GM10248 (cell line): ENCODE results near the gene HDAC4.

ENCODE experiments used
- CTCF ChIA-PET: fragments of 300-600 bp; sonication (Branson Sonifier 250); formaldehyde crosslinking; extraction: SDS; loops from one replicate; lab custom pipeline; 2021; ENCODE audit warnings: antibody characterized with exemption; lab: Yijun Ruan, JAX
- POLR2A ChIA-PET: fragments of 350-650 bp; sonication (Branson Sonifier 250); formaldehyde crosslinking; extraction: SDS; loops from one replicate; lab custom pipeline; 2020; ENCODE audit warnings: antibody characterized with exemption; lab: Yijun Ruan, JAX
- DNase-seq: peaks from one replicate; pipeline ENCODE4 v3.0.0; 2012; ENCODE audit errors: extremely low spot score
- TF ChIP-seq, protein P1 (sequence below): IDR thresholded peaks from 2 replicates; pipeline ENCODE4 v1.5.1; 2012; ENCODE audit warnings: mild to moderate bottlenecking, low read depth; ENCODE audit errors: extremely low read depth, missing control alignments, control extremely low read depth

The HDAC4 gene

DNA sequence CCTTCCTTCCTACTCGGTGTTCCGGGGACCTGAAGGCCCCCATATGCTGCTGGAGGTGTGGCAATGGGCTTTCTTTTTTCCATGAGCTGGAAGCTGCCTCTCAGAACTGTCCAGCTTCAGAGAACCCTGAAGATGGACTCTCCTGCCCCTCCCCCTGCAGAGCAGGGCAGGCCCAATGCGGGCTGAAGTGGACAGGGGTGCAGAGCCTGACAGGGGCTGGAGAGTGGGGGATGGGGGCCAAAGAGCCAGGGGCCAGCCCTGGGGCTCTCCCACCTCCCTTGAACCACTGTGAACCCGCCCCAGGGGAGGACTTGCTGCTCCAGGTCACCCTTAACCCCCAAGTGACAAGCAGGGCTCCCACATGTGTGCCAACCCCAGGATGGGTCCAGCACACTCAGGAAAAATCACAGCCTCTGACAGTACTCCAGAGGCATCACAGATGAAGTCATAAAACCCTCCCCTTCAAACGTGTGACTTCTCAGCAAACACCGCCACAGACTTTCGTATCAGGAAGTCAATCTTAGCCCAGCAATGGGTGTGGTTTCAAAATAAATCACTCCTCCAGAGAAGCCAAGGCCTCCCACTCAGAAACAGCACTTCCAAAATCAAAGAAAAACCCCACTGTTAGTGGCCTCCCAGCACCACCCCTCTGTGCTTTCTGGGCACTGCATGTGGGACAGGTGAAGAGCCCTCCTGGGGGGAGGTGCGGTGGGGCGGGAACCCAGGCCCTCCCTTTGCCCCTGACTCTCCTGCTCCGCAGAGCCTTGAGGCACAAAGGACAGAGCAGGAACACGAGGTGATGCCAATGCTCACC is 135.8 kb downstream of the HDAC4 start:
- ChIA-PET POLR2A (no interaction called here), CTCF (interaction anchor here (0.9 to 1.6 kb wide), 2 partner anchors 43 to 122 kb away, joined by 3 read pairs; no protein-coding TSS in a partner anchor)
- DNase-seq: peak; percentile 78
- TF ChIP-seq, protein P1, sequence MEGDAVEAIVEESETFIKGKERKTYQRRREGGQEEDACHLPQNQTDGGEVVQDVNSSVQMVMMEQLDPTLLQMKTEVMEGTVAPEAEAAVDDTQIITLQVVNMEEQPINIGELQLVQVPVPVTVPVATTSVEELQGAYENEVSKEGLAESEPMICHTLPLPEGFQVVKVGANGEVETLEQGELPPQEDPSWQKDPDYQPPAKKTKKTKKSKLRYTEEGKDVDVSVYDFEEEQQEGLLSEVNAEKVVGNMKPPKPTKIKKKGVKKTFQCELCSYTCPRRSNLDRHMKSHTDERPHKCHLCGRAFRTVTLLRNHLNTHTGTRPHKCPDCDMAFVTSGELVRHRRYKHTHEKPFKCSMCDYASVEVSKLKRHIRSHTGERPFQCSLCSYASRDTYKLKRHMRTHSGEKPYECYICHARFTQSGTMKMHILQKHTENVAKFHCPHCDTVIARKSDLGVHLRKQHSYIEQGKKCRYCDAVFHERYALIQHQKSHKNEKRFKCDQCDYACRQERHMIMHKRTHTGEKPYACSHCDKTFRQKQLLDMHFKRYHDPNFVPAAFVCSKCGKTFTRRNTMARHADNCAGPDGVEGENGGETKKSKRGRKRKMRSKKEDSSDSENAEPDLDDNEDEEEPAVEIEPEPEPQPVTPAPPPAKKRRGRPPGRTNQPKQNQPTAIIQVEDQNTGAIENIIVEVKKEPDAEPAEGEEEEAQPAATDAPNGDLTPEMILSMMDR: peak; percentile 46

DNA sequence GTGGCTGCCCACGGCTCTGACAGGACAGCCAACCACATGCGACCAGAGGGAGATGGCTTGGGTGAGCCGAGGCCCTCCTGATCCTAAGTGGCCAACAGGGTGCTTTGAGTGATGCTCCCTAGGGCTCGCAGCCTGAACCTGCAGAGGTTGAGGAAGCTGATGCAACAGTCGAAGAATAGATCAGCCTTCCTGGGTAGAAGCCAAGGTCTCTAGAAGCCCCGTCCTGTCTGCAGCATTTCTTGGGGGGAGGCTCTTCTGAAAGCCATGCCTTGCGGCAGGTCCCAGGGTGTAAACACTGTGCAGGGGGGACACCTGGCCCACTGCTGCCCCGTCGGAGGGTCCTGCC is 136.4 kb downstream of the HDAC4 start:
- TF ChIP-seq, protein P1: no peak
- POLR2A ChIA-PET: no interaction called here
- CTCF ChIA-PET: interaction anchor here (1.6 kb wide), 1 partner anchor 8 kb away, joined by 4 read pairs; no protein-coding TSS in a partner anchor
- DNase-seq: no peak

DNA sequence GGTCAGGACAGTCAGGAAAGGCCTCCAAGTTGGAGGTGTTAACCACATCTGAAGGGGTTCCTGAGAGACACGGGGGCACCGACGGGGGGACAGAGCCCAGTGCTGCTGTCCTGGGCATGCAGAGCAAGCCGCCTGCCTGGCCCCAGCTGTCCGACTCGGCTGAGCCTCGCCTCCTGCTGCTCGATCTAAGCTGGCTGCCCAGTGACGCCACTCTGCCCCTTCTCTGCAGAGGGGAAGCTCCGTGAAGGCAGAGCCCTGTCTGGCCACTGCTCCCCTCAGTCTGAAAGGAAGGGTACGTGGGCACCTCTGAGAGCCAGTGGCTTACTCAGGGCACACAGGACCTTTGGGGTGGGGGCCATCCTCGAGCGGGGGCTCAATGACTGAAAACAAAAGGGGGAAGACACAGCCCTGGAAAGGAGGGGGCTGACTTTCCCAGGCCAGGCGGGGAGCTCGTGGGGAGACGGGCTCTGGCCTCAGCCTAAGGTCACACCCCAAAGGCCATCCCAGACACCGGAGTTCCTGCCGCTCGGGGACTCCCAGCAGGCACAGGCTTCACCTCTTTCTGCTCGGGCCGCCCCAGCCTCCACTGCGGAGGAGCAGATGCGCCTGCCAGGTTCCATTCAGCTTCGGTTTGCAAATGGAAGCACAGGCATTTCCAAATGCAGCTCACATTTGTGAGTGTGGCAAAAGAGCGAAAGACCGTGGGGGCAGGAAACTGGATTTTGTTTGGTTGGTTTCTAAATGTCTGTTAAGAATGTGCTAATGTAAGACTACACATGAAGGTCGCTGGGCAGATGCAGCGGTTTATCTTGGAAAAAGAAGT is 136.9 kb downstream of the HDAC4 start:
- DNase-seq: no peak
- TF ChIP-seq, protein P1: no peak
- ChIA-PET POLR2A (no interaction called here), CTCF (interaction anchor here (1.6 kb wide), 1 partner anchor 8 kb away, joined by 4 read pairs; no protein-coding TSS in a partner anchor)

DNA sequence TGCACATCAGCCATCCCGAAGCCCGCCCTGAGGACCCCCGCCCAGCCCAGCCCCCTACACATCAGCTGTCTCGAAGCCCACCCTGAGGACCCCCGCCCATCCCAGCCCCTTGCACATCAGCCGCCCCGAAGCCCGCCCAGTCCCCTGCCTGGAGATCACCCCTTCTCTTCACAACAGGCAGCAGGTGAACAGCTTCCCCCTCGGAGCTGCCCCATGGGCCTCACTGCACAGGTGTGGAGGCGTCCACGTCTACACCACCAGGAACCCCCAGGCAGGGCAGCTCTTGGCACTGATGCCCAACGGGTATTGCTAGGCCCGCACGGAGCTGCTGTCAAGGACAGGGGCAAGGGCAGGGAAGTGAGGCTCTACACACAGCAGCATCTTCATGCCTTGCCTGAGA is 137.6 kb downstream of the HDAC4 start:
- ChIA-PET CTCF (interaction anchor here (1.6 kb wide), 1 partner anchor 9 kb away, joined by 4 read pairs; no protein-coding TSS in a partner anchor), POLR2A (no interaction called here)
- DNase-seq: no peak
- TF ChIP-seq, protein P1: no peak

DNA sequence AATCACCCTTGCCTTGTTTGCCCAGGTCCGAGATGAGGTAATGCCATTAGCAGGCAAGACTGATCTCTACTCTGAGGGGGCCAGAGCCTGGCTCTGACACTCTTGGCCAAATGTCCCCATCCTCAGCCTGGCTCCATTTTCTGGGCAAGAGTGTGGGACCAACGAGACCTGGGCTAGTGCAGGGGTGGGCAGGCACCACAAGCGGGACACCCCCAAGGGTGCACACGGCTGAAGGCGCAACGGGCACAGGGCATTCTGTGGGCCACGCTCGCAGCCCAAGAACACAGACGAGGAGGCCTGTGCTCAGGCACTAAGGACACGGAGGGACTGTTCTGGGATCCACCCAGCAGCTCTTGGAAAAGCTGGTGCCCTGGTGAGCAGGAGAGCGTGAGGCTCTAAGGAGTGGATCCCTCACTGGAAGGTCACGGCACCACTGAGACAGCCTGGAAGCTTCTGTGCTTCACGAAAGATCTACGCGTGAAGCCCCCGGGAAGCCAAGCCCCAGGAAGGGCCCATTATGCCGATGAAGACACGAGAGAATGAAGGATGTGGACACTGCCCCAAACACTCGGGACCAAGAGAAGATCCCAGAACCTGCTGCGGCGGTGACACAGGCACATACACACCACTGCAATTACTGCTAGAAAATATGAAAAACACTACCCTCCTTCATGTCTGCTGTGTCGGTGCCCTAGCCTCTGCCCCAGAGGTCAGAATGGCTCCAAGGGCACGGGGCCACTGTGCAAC is 138.2 kb downstream of the HDAC4 start:
- ChIA-PET CTCF (interaction anchor here (1.6 kb wide), 1 partner anchor 10 kb away, joined by 4 read pairs; no protein-coding TSS in a partner anchor), POLR2A (no interaction called here)
- no peak for DNase-seq
- TF ChIP-seq, protein P1: no peak
